Amniotic stem cell (primary cell): ENCODE results near the gene LAMA5.
"Not testable (repeated sequence)": the region's sequence is repeated elsewhere in the genome, so short reads cannot be mapped to it uniquely, and the experiment has no call there.

Experiments used
- DNase-seq: peaks from one replicate; lab custom pipeline; 2025; lab: John Stamatoyannopoulos, UW

LAMA5 gene

DNA sequence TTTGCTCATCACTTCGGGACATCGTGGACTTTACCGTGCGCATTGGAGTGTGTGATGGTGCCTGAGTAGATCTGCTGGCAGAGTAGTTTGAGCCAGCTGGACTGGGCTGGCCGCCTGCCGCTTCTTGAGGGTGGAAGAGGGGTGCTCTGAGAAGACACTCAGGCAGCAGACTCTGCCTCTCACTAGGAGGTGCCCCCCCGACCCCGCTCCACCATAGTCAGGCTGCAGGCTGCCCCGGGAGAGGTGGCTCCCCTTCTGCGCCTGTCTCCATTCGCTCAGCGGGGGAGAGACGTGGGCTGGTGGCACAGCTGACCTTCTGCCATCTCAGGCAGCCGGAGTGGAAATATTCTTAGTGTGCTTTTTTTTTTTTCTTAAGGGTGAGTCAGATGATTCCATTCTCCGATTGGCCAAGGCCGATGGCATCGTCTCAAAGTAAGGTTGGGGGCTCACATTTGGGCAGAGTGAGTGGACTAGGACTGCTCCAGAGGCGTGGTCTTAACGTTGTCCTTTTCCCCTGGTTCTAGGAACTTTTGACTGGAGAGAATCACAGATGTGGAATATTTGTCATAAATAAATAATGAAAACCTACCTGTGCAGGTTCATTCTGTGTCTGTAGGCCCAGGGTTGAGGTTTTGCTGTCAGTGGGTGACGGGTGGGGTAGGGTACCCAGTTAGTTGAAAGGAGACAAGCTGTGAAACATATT, 21.0 kb upstream of the LAMA5 start:
- DNase-seq = no peak

DNA sequence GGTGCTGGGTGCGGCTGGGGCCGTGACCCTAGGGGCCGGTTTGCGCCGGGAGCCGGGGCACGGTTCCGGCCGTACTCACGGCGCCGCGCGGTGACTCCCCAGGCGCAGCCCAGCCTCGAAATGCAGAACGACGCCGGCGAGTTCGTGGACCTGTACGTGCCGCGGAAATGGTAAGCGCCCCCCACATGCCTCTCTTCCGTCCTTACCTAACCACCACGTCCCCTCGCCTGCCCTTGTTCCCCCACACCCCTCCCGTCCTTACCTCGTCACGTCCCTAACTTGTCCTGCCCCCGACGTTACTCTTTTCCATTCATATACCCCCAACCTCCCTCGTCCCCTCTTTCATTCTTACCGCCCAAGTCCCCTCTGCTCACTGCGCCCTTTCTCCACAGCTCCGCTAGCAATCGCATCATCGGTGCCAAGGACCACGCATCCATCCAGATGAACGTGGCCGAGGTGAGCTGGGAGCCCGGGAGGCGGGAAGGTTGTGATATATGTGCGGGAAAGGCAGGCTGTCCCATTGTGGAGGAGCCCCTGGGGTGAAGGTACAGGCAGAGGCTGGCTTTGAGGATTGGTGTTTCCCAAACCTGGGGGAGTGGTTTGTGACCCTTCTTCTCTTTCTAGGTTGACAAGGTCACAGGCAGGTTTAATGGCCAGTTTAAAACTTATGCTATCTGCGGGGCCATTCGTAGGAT, 20.3 kb upstream of the LAMA5 start:
- DNase-seq = no peak

DNA sequence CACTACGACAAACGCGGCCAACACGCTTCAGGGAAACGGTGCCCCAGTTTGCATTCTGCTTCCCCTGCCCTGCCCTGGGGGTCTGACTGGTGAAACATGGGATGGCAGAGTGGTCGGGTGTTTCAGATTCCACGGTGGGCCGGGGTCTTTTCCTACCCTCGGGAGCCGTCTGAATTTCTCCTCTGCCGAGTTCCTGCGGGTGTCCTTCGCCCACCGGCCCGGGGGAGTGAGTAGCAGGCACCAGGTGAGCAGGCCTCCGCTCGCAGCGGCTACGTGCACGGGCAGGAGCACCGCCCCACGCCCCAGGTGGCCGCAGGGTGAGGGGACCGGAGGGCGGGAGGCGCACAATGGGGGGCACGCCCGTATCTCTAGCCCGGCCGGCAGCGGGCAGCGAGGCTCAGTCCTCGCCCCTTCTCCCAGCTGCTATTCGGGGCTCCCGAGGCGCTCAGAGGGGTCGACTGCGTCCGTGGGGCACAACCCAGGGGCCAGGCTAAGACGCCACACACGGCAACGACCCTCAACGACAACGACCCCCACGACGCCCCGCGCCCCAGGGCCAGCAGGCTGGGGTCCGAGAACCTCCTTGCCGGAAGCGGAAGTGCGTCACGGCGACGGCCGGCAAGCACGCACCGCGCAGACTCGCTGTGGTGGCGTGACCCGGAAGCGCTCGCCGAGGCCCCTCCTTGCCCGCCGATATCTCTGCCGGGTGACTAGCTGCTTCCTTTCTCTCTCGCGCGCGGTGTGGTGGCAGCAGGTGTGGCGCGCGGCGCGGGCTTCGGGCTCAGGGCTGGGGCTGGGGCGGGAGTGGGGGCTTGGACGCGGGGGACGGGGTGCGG, 19.5 kb upstream of the LAMA5 start, which contains the start of gene RPS21:
Gene RPS21 (plus strand): TSS at position 721 of the 836 bp plus-strand sequence. CDS start 236 bp downstream, outside the sequence.
- peak; percentile 64 for DNase-seq

DNA sequence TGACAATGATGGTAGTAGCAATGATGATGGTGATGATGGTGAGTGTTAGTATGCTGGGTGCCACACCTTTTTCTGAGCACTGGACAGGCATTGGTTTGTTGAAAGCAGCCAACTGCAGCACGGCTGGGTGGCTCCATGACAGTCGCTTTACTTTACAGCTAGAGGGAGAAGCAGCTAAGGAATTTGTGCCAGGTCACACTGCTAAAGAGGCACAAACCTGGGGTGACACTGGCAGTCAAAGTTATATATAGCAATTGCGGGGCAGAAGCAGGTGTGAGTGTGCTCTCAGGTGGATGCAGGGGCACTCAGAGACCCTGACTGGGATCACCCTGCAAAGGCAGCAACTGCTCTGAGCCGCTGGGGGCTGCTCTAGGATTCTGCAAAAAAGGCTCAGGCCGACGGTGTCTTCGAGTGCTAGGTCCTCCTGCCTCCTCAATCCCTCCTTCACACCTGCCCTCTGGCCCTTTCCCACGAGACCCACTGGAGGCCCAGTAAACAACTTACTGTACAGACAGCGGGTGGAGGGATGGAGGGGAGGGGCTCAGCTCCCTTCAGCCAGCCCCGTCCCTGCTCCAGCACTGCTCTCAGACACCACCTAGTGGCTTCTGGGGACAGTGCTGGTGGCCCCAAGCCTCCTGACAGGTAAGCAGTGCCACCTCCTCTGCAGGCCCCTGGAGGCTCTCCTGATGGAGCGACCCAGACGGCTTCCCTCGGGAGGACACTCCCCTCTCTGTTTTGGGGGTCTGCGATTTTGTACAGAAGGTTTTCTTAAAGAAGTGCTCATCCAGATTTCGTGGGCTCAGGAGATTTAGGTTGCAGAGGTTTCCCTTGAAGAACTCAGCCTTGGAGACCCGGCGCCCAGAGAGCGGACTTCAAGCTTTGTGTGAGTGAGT, 15.4 kb upstream of the LAMA5 start:
- DNase-seq = peak; percentile 40

DNA sequence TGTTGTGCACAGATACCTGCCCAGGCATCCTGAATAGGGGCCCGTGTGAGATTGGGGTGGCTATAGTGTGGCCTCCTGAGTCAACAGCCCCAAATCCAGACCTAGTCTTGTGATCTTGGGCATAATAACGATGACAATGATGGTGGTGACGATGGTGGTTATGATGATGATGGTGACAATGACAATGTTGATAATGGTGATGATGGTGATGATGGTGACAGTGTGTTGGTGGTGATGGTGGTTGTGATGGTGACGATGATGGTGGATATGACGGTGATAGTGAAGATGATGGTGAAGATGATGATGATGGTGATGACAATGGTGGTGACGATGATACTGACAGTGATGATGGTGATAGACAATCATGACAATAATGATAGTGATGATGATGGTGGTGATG, 14.7 kb upstream of the LAMA5 start:
- no peak for DNase-seq

DNA sequence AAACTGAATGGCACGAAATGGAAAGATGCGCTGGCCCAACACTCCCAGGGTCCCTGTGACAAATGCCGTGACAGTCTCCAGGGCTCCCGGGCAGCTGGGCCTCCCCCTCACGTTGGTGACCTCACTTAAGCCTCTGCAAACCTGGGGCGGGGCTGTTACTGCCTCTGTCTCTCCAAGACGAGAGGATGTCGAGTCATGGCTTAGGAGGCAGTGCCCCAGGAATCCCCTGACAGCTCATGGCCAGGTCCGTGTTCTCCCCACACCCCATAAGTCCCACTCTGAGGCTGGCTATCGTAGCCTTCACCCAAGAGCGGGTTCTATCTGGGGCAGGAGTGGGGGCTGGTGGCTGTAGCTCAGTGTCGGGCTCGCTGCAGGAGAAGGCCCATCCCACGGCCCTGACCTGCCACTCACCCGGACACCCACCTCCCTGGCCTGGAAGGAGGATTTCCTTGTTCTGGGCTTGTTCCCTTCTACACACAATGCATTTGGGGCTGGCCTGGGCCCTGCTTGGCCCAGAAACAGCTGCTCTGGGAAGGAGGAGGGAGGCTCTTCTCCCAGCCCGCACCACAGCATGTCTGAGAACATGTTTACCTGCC, 14.2 kb upstream of the LAMA5 start:
- DNase-seq = peak; percentile 56

DNA sequence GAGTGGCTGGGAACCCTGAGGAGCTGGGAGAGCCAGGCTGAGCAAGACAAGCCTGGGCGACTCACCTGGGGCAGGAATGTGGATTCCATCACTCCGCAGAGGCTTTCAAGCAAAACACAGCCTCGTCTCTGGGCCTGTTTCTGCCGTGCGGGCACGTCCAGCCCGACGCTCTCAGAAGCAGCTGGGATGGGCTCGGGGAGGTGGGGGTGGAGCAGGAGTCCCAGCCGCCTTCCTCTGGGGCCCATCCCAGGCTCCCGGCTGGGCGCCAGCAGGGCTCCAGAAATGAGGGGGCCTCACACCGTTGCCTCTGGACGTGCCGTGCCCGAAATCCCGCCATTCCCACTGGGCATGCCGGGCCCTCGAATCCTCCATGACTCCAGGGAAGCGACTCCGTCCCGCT, 11.1 kb upstream of the LAMA5 start:
- DNase-seq = no peak

- no peak for DNase-seq
Observed at GRCh38 chr20:62377615-62378178, 10.6 kb upstream of the LAMA5 start.

GRCh38 chr20:62377064-62377461, 10.0 kb upstream of the LAMA5 start:
- no peak for DNase-seq

- DNase-seq = no peak
Observed at GRCh38 chr20:62376112-62377063, 9.3 kb upstream of the LAMA5 start.

DNA sequence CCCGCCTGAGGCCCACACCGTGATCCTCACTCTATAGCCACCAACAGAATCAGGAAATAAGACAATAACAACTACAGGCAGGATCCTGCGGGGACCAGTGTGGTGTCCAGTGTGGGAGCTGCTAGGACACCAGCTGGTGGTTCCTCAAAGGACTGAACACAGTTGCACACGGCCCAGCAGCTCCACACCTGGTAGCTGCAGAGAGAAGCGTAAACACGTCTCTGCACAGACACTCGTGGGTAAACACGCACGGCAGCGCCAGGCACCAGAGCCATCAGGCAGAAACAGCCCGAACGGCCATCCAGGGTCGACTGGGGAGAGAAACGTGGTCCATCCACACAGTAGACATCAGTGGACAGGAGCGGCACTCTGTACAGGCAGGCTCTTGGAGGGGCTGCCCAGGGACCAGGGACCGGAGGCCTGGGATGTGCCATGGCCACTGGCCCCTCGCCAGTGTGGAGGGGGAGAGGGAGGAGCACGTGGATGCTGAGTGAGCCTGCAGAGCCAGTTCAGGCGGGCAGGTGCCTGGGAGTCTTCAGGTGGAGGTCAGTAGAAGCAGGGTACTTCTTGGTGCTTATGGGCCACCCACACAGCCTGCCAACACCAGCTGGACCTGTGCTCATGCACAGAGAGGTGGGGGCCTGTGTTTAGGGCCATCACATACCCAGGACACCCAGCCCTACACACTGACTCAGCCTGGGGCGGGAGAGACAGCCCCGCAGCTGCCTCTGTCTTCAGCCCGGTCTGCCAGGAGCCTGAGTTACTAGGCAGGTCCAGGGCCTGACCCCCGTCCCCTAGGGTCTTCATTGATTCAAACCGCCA, 7.4 kb upstream of the LAMA5 start:
- no peak for DNase-seq

GRCh38 chr20:62373631-62374179, 6.6 kb upstream of the LAMA5 start:
- DNase-seq = not testable (repeated sequence)

- no peak for DNase-seq
Observed at GRCh38 chr20:62372042-62372993, 5.2 kb upstream of the LAMA5 start.

- DNase-seq = no peak
Observed at GRCh38 chr20:62371588-62372041, 4.5 kb upstream of the LAMA5 start.

- no peak for DNase-seq
Observed at GRCh38 chr20:62370807-62371587, 3.9 kb upstream of the LAMA5 start.

DNA sequence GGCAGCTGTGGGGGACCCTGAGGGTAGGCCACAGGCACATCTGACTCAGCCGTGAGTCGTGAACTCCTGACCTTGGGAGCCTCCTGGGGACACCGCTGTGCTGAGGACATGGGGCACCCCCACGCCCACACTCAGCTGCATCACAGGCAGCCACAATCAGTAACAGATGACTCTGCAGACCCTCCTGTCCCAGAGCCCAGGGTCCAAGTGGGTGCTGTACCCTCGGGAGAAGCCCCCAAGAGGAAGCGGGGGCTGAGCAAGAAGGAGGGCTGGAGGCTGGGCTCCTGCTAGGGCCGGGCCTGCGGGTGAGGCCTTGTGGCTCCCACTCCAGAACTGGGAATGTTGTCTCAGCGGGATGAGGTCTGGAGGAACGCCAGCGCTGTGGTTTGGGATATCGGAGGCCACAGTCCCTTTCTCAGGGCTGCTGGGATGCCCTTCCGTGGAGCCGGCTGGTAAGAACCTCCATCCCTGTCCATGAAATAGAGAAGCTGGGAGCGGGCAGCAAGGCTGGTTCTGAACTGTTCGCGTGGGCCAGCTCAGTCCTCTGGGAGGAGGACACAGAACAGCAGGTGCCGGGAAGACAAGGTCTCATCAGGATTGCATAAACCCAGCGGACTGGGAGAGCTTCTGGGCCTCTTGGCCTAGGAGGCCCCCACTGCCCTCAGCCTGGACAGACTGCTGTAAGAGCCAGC, 3.1 kb upstream of the LAMA5 start:
- DNase-seq = no peak
